ENCODE data around the gene NMUR1.
"Not testable (repeated sequence)": the region's sequence is repeated elsewhere in the genome, so short reads cannot be mapped to it uniquely, and the experiment has no call there.

NMUR1 gene

DNA sequence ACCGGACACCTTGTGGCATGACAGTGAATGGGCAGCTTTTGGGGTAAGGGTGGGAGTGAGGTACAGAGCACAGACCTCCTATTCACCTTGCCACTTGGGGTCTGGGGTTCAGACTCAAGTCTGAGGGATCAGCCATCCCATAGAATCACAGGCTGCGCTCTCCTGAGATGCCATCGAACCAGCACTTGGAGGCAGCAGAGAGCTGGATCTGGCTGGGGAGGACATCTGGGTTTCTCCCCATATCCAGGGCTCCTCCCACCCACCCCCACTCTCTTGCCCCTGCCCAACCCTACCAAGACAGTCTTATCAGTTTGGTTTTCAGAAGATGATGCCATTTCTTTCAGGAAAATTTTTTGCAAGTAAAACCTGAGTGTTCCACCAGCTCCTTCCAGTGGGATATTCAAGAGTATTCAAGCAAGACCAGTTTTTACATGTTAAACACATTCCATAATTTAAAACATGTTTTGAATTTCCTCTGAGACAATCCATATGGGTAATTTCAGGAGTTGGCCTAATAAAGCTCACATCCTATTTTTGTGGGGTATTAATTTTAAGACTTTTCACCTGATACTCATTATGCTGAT lies 33.2 kb upstream of the NMUR1 start:
- DNase-seq (ENCODE audit: low read depth), result peak; percentile 27
- TF ChIP-seq, protein P1, sequence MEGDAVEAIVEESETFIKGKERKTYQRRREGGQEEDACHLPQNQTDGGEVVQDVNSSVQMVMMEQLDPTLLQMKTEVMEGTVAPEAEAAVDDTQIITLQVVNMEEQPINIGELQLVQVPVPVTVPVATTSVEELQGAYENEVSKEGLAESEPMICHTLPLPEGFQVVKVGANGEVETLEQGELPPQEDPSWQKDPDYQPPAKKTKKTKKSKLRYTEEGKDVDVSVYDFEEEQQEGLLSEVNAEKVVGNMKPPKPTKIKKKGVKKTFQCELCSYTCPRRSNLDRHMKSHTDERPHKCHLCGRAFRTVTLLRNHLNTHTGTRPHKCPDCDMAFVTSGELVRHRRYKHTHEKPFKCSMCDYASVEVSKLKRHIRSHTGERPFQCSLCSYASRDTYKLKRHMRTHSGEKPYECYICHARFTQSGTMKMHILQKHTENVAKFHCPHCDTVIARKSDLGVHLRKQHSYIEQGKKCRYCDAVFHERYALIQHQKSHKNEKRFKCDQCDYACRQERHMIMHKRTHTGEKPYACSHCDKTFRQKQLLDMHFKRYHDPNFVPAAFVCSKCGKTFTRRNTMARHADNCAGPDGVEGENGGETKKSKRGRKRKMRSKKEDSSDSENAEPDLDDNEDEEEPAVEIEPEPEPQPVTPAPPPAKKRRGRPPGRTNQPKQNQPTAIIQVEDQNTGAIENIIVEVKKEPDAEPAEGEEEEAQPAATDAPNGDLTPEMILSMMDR (IDR thresholded peaks at IDR 0.05; ENCODE audit: low read depth, low read length, missing control alignments), result peak; percentile 81
- no peak overlapping the region for H3K4me3 ChIP-seq (ENCODE audit: low read depth, low read length)

DNA sequence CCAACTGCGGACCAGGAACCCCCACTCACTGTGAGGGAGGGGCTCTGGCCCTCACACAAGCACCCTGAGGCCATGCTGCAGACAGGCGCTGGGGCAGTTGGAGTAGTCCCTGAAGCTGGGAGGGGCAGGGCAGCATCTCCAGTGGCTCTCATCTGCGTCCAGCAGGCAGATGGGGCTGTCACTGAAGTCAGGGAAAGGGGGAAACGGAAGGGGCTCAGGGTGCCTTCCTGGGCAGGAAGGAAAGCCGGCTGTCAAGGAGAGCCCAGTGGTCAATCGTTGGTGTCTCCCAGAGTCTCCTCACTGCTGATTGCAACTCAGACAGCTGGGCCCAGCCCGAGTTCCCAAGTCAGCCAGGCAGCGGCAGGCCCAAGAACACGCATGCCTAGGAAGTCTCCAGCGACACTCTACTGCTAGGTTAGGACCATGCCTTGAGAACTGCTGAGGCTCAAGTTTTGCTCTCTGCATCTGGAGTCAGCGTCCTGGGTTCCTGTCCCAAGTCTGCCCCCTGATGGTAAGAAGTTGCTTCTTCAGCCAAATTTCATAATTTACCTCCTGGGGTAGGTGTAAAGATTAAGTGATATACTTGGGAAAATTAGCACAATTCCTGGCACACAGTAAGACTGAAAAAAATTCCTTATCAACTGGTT lies 27.4 kb upstream of the NMUR1 start:
- DNase-seq (ENCODE audit: low read depth), result peak; percentile 81
- TF ChIP-seq, protein P1 (IDR thresholded peaks at IDR 0.05; ENCODE audit: low read depth, low read length, missing control alignments), result peak; percentile 75
- no peak overlapping the region for H3K4me3 ChIP-seq (ENCODE audit: low read depth, low read length)

DNA sequence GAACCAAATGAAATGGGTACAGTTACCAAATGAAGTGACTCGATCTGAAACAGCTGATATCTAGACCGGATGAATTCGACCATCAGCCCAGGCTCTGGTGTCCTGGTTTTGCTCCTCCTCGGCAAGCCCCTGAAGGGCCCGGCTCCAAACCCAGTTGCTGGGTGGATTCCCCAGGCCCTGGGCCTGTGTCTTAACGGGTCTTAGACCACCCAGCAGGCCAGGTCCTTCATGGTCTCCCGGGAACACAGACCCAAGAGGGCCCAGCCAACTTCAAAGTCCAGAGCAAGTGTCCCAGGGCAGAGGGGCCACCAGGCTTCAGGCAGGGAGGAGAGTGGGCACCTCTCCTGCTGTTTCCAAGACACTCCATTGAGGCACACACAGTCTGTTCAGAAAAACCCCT lies 26.7 kb upstream of the NMUR1 start:
- TF ChIP-seq, protein P1 (IDR thresholded peaks at IDR 0.05; ENCODE audit: low read depth, low read length, missing control alignments), result no peak
- DNase-seq (ENCODE audit: low read depth), result no peak

DNA sequence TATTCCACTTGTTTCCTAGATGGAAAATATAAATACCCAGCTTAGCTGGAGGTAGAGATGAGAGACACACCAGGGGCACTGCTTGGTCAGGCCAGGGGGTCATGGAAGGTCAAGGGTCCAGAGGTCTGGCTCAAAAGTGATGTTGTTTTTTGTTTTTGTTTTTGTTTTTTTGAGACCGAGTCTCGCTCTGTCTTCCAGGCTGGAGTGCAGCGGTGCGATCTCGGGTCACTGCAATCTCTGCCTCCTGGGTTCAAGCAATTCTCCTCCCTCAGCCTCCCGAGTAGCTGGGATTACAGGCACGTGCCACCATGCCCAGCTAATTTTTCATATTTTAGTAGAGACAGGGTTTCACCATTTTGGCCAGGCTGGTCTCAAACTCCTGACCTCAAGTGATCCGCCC lies 26.3 kb upstream of the NMUR1 start:
- not testable (repeated sequence) for DNase-seq (ENCODE audit: low read depth); H3K4me3 ChIP-seq (ENCODE audit: low read depth, low read length)

More for the DNA sequence above, 26.7 kb upstream of the NMUR1 start:
- no peak overlapping the region for H3K4me3 ChIP-seq (ENCODE audit: low read depth, low read length)

DNA sequence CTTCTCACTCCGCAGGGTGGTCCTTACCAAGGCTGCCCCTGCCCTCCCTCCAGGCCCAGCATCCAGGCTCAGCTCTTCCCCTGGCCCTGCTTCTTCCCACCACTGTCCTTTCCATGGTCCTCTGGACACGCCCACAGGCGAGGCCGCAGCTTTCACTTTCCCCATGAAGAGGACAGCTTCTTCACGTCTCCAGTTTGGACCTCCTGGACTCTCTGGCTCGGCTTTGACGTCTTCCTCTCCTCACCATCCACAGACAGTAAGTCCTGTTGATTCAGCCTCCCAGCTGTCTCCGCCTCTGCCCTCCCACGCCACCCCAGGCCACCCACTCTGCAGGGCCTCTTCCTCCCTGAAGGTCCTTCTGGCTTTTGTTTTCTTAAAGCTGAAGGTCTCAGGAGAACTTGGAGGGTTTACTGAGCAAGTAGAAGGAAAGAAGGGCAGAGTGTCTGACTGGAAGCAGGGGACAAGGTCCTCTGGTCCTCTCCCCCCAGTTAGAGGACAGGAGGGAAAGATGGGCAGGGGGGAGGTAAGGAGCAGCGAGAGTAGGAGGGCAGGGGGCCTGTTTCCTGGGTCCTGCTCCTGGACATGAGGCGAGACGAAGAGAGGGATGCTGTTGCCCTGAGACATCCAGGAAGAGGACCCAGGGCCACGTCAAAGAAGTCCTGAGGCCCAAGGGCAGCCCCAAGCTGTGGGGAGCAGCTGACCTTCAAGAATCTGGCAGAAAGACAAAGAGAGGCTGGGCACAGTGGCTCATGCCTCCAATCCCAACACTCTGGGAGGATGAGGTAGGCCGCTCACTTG lies 24.7 kb upstream of the NMUR1 start:
- no peak for DNase-seq (ENCODE audit: low read depth)
- H3K4me3 ChIP-seq (ENCODE audit: low read depth, low read length), result peak overlapping the region; percentile 24
- TF ChIP-seq, protein P1 (IDR thresholded peaks at IDR 0.05; ENCODE audit: low read depth, low read length, missing control alignments), result no peak

DNA sequence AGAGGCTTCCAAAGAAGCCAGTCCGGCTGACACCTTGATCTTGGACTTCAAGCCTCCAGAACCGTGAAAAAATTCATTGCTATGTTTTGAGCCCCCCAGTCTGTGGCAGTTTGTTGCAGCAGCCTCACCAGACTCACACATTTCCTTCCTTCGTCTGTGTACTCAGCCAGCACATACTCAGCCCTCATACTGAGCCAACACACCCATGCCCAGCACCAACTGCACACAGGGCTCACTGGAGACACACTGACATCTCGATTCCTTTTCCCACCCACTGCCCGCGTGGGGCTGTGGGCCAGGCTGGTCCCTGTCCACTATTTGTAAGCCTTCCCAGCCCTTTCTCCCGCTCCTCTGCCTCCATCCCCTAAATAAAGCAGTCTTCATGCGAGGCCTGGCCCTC lies 24.1 kb upstream of the NMUR1 start:
- no peak for DNase-seq (ENCODE audit: low read depth)
- TF ChIP-seq, protein P1 (IDR thresholded peaks at IDR 0.05; ENCODE audit: low read depth, low read length, missing control alignments), result no peak
- peak overlapping the region; percentile 24 for H3K4me3 ChIP-seq (ENCODE audit: low read depth, low read length)

DNA sequence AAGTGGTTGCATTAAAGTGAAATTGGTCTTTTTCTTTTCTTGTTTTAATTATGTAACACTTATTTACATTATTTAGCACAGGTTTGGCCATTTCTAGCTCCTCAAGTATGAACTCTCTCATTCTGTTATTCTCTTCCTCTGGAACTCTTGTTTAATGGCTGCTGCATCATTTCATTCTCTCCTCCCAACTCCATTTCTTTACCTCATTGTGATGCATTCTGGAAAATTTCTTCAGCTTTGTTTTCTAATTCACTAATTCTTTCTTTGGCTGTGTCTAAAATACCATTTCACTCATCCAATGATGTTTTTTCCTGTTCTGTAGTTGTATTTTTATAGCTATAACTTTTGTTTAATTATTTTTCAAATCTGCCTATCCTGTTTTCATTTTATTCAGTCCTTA lies 22.5 kb upstream of the NMUR1 start:
- no peak overlapping the region for H3K4me3 ChIP-seq (ENCODE audit: low read depth, low read length)
- DNase-seq (ENCODE audit: low read depth), result no peak
- TF ChIP-seq, protein P1 (IDR thresholded peaks at IDR 0.05; ENCODE audit: low read depth, low read length, missing control alignments), result no peak
